HG03196 (cell line): ENCODE data around the gene CSF1.

Experiments
- ATAC-seq: cut with Tn5 transposase; IDR thresholded peaks from one replicate; pipeline ENCODE4 v1.9.1; 2021; ENCODE audit not compliant: unreplicated experiment

CSF1 gene

DNA sequence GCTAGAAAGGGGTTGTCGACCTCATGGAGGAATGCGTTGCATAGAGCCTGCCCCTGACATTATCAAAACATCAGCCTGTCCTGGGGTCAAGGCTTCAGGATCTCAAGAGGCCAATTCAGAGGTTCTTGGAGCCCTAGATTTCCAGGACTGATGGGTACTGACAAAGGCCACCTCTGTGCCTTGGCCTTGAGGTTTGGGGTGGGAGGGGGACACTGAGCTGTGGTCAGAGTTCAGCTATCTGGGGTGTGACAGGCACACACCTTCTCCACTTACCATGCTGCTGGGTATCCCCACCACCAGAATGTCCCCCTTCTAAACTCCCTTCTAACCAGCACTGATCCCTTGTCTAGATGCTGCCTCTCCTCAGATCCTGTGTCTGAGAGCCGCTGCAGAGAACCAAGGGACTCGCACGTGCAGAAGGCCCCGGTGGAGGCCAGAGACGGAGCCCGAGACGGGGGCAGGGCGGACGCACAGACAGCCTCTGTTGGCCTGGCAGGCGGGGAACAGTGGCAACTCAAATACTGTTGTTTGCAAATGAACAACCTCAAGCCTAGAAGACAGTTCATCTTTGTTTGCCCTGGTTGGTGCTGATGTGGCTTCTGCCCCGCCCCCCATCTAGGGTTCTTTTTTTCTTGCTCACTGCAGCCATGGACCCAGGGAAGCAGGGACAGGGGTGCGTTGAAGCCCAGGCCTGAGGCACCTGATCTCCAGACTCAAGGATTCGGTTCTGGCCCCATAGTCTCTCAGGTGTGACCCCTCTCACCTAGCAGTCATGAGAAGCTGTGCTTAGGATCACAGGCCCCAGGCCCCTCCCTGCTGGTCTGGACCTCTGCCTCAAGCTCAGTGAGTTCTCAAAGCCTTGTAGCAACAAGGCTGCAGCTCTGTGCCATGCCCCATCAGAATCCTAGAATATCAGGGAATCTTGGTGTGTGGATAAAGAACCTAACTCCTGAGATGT is 28.1 kb upstream of the CSF1 start:
- ATAC-seq, result no peak

DNA sequence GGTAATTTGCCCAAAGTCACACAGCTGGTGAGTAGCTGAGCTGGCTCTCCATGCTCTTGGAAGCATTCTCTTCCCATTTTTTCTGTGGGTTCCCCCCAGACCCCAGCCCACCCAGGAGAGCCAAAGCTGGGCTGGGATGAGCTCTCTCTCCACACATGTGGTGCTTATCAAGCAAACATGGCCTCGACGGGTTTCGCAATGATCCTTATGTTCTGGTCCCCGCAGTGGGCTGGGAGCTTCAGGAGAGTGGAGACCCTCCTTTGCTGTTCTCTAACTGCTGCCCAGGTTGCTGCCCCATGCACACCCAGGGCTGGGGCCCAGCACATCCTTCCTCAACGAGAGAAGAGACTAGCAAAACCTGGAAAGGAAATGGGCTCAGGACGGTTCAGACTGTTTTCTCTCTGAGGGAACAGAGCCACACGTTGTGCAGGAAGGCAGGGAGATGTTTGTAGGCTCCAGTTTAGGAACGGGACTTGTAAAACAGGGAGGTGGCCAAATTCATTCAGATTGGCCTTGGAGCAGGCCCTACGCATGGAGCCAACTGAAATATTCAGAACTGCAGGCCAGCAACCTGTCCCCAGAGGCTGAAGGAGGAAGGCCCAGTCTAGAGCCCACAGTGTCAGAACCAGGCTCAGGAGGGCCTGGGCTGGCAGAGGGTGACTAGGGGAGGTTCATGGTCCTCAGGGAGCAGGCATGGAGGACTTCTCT is 27.2 kb upstream of the CSF1 start:
- no peak for ATAC-seq

DNA sequence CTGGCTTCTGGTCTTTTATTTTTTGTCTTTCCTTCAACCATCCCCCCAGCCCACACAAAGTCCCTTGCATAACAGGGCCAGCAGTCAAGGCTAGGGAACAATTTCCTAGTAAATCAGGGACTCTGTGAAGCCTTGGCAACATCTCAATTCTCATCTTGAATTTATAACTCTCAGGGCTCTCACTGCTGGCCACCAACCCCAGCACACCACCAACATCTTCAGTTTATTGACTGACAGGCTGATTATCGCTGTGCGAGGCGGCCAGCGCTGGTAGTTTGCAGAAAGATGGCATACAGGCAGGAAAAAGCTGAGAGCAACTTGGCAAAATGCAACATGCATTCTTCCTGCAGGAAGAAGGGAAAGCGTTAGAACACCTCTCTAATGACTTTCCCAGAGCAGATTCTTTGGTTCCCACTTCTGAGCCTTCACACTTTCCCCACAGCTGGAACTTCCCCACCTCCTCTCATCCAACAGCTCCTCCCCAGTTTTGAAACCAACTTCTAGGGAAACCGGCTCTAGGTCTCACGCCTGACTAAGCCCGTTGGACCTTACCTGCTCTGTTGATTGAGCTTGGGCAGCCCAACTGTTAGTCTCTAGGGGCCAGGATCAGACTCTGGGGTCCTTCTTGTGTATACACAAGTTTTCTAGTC is 26.3 kb upstream of the CSF1 start:
- ATAC-seq, result no peak

DNA sequence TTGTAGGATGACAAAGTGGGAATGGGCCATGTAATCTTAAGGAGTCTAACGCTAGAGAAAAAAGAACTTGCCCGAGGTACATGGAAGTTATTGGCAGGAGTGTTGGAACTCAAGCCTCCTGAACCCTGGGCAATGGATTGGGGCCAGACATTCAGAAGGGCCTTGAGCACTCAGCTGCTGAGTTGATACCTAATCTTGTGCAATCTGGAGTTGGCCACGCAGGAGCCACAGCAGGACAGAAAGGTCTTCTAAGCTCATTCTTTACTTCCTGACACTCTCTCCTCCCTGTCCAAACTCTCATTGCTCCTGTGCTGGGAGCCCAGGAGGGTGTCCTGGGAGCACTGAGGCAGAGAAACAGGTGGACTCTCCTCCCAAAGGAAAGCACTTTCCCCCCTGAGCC is 25.1 kb upstream of the CSF1 start:
- ATAC-seq, result no peak

DNA sequence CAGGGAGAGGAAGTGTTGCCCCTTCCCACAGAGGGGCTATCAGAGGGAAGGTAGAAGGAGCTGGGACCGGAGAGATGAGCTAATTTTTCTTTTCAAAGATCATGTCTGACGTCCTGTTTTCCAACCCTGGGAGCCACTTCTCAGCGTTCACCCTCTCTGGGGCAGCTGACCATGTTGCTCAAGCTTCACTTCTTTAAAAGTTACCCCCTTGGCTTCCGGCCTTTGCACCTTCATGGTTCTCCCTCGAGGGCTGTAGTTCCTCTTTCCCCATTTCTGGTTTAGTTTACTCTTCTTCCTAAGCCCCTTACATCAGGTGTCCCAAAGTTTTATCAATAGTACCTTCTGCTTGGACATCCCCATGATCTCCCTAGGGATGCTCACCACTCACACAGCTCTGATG is 23.8 kb upstream of the CSF1 start:
- no peak for ATAC-seq

DNA sequence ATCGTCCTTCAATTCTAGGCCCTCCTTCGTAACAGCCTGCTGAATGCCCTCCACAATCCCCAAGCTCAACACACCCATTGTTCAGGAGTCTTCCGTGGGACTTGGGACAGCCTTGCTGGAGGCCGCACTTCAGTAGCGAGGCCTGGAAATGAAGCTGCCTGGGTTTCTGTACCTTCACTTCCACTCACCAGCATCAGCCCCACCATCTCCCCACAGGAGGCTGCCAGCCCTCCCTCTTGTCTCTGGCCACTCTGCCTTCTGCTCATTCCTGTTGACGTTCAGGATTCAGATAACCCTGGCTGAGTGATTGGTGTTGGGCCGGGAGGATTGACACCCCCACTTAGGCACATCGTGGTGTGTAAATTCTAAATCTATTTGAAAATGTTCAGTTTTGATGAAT is 23.4 kb upstream of the CSF1 start:
- ATAC-seq, result no peak

DNA sequence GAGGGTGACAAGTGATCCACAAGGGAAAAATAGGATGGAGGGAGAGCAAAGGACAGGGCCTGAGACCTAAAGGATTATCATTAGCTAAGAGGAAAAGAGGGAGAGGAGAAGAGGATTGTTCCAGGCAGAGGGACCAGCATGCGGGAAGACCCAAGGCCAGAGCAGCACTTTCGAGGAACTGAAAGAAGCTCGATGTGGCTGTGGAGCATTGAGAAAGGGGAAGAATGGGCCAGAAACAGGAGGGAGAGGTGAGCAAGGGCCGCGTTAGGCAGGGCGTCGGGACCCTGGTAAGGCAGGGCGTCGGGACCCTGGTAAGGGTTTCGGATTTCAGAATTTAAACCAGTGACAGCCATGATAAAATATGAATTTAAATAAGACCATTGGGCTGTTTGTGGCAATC is 22.8 kb upstream of the CSF1 start:
- no peak for ATAC-seq

DNA sequence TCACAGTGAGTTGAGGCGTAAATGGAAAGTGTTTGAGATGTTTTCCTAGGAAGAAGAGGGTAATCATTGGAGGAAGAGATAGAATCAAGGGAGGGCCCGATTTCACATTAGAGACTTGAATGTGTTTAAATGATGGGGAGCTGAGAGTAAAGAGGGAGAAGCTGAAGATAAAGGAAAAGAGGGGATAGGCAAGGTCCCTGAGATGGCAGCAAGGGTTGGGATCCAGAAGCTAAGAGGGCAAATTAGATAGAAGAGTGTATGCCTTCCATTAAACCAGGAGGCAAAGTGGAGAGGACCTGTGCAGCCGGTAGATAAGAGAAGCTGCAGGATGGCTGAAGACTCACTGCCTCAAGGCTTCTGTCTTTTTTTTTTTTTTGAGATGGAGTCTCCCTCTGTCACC is 21.6 kb upstream of the CSF1 start:
- ATAC-seq, result no peak

DNA sequence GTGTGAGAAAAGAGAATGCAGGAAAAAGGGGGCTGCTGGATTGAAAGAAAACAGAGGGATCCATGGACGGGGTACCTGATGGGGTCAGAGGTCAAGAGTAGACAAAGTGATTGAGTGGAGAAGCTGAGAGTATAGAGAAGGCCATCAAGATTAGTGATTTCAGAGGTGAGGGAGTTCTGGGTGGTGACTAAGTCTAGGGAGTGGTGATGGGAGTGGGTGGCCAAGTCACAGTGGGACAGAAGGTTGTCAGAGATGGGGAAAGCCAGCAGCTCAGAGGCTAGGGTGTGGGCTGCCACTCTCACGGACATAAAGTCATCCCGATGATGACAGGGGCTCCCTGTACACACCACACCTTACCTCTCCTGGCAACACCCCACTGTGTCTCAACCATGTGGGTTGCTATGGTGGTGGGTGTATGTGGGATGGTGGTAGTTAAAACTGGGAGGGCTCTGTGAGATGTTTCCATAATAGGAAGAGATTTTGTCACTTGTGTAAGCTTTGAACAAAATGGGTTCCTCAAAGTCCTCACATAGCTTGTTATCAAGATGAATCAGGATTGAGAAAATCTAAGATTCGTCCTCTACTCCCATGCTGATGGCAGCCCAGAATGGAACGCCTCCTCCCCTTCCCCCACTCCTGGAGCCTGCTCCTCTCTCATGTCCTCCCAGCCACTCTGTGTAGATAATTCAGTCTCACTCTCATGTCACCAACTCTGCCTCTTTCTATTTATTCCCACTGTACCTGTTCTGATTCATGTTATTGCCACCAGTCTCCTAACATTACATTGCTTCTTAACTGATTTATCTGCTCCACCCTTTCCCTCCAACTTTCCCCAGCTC is 20.3 kb upstream of the CSF1 start:
- no peak for ATAC-seq

DNA sequence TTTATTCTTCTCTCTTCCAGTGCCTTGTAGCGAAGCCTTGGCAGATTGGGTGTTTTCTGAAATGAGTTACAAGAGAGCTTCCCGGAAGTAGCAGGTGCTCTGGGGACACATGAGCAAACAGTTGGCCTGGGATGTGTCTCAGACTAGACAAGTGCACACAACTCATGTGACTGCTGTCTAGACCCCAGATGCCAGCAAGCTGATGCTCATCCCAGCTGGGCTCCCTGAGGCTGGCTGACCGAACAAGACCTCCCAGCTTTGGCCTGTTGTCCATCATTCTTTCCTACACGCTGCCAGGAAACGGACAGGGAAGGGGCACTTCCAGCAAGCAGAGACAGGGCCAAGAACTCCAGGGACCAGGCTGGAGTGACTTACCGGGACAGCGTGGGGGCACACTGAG is 18.7 kb upstream of the CSF1 start:
- ATAC-seq, result no peak

DNA sequence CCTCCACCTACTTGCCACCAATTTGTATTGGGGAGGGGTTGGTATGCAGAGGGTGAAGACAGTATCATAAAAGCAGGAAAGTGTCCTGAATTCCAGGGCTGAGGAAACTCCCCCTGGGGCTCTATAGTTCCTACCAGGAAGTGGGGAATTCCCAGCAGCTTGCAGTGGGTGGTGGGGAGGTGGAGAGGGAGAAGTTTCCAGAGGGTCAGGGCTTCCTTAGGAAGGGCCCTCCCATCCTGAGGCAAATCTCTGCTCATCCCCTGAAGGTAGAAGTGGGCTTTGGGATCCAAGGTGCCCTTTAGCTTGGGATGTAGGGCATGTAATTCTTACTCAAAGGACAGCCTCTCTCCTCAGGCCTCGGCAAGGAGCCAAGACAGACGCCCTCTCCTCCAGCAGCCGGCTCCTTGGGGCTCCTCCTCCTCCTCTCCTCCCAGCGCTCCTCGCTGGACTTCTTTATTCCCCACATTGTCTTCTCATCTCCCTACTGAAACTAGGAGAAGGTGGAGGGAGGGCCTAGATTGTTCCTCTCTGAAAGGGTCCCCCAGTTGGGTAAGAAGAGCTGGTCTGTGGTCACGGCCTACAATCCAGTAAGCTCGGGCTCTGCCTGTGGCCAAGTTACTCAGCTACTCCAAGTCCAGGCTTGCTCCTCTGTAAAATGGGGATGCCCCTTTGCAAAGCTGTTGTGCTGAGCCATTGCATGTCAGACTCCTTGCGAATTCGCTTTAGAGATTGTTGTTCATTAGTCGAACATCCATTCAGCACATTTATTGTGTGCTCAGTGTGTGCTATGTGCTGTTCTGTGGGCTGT is 17.9 kb upstream of the CSF1 start:
- ATAC-seq, result no peak

DNA sequence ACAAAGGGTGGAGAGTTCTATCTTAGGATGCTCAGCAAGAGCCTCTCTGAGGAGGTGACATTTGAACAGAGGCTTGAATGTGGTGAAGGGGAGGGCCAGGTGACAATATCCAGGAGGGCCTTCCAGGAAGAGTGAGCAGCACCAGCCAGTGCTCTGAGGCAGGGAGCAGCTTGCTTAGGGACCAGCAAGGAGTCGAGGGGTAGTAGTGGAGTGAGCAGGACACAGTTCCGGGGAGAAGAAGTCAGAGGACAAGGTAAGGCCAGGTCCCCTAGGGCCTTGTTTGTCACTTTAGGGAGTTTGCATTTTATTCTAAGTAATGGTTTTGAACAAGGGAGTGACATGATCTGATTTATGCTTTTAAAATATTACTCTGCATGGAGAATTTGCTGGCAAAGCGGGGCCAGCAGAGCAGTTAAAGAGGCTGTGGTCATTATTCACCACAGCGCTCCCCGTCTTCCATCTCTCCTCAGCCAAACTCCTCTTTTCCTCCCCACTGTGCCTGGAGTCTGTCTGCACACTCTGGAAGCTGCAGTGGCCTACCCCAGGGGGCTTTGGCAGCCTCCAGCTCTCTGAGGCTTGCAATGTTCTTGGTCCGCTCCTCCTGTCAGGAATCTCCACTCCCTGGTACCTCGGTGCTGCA is 17.0 kb upstream of the CSF1 start:
- no peak for ATAC-seq

DNA sequence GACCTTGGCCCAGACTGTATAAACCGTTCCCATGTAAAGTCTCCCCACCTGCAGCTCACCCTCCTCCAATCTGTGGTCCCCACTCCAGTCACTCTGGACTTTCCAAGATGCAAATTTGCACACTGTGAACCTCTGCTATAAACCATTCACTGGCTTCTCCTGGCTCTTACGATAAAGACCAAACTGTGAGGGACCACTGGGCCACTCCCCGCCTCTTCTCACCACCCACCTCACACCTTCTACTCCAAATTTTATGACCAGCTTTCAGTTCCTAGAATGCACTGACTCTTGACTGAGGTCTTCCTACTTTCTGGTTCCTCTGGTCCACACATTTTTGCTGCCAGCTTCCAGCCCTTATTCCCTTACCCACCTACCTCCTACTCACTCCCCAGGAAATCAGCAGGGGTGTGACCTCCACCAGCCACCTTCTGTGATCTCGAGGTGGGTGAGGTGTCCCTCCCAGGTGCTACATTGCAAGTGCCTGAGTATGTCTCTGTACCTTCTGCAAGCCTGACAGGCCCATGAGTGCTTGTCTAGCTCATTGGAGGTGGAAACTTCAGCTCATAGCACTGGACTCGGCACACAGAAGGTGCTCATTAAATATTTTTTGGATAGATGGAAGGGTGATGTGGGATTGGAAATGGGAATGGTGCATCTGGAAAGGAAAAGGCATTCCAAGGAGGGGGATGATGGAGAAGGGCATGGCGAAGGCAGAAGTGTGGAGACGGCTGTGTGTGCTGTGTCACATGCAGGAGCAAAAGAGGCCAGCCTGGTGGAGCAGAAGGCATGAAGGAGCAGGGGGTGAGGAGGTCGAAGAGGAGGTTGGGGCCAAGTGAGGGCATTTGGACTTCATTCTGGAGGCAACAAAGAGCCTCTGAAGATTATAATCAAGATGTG is 15.6 kb upstream of the CSF1 start:
- no peak for ATAC-seq

DNA sequence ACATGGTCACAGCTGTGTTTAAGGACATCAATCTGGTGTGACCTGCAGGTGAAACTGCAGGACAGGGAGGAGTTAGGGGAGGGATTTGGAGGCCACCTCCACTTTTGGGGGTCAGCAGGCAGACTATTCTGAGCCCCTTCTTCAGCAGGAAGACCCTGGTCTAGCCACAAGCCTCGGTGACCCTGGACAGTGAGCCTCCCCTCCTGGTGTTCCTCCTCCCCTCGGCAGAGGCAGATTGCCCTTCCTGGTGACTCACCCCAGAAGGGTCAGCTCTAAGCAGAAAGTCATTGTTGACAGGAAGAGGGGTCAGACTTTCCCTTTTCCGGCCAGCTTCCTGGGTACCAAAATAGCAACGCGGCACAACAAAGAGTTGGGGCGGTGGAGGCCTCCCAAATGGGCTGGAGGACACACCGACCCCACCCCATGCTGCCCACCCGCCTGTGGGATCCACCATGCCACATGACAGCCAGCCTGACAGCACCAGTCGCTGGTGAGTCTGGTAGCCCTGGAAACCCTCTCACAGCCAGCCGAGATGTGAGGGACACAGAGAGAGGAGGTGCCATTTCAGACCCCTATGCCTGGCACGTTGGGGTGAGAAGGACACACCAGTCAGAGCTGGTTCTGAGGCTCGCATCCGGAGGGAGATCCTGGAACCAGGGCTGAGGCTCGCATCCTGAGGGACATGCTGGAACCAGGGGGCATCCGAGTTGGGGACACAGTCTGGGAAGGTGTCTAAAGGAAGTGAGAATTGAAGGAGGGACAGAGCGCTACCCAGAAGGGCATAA is 14.7 kb upstream of the CSF1 start:
- no peak for ATAC-seq

DNA sequence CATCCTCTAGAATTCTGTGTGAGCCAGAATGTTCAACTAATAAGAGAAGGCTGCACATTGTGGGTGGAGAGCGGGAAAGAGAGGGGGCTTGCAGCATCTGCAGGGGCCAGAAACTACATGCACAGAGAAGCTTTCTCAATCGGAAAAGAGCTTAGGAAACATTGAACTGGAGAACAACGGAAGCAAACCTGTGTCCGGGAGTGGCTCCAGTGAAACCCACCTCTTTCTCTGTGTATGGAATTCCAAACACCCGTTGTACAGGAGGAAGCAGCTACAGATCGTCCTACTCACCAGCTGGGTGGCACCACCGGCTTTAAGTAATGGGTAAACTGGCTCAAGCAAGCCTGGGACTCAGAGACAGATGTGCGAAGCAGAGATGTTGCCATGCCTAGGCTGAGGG is 14.0 kb upstream of the CSF1 start:
- no peak for ATAC-seq

DNA sequence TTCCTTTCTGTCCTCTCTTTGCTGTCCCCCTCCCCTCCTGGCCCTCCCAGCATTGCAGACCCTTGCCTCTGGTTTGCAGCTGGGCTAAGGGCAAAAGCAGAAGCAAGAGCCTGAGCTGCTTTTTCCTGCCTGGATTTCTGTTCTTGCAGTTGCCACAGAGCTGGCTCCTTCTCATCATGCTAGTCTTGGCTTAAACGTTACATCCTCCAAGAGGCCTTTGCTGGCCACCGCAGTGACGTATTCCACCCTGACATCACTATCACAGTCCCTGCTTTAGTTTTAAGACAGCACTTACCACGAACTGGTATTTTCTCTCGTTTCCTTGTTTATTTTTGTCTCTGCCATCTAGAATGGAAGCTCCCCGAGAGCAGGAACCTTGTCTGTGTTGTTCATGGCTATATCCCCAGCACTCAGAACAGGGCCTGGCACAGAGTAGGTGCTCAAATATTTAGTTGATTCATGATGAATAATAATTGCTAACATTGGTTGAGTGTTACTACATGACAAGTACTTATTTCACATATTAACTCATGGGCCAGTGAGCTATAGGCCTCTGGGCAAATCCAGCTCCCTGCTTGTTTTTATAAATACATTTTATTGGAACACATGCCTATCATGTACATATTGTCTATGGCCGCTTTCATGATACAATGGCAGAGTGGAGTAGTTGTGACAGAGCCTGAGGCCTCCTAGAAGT is 13.2 kb upstream of the CSF1 start:
- no peak for ATAC-seq

DNA sequence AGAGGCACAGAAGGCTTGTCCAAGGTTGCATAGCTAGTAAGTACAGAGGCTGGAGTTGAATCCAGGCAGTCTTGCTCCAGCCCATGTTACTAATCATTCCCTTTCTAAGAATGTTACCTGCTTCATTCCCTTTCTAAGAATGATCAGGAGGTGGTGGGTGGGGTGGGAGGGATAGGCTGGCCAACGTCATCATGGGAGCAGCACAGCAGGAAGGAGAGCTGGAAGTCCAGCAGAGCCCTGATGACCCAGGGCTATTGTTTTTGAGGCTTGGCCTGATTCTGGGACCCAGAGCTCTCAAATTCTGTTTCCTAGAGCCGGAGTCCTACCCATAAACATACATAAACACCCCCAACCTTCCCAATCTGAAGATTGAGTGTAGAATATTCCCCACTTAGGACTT is 11.8 kb upstream of the CSF1 start:
- ATAC-seq, result no peak
